GM06990 (cell line): ENCODE measurements around the gene MAD1L1.

Experiments
- DNase-seq: peaks from one replicate; pipeline ENCODE4 v3.0.0-alpha.2; 2011; ENCODE audit not compliant: insufficient read length; ENCODE audit errors: extremely low read depth
- H3K27me3 ChIP-seq: replicated peaks from 2 replicates; pipeline ENCODE4 v1.6.0; 2011; ENCODE audit warnings: low read length; ENCODE audit not compliant: control insufficient read depth, insufficient read depth
- H3K36me3 ChIP-seq: 2 replicates; pipeline ENCODE4 v1.5.1; 2011; ENCODE audit warnings: low read length; ENCODE audit not compliant: control insufficient read depth, insufficient read depth
- H3K4me3 ChIP-seq: replicated peaks from 2 replicates; pipeline ENCODE4 v1.5.1; 2011; ENCODE audit warnings: low read depth, mild to moderate bottlenecking, control low read depth, low read length
- CTCF ChIP-seq: IDR thresholded peaks from 2 replicates; pipeline ENCODE4 v1.5.1; 2011; ENCODE audit warnings: low read length, control low read depth, mild to moderate bottlenecking, inconsistent platforms; ENCODE audit not compliant: insufficient read depth, poor library complexity, severe bottlenecking

Gene MAD1L1

GRCh38 chr7:1985042-1985441 lies 247.7 kb downstream of the MAD1L1 start:
- H3K27me3 ChIP-seq: no peaks in the 10 kb centered on the region
- TF ChIP-seq CTCF: no peak

DNA sequence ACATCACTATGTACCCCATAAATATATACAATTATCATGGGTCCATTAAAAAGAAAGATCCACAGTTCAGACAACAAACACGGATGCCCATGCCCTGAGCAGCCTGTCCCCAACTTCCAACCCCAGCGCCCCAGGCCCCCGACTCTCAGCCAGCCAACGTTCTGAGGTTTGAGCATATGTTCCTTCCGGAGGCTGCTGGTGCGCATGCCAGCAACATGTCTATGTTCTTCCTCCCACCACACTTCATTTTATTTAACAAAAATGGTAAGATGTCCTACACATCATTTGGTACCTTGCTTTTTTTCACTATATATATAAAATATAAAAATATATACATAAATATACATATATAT lies 250.9 kb downstream of the MAD1L1 start:
- Histone ChIP-seq H3K36me3 (peaks cover 12% of the 10 kb centered on the region), H3K4me3 (no peak overlapping the region), H3K27me3 (no peaks in the 10 kb centered on the region)
- no peak for DNase-seq
- no peak for TF ChIP-seq CTCF

More at GRCh38 chr7:1985042-1985441, 247.7 kb downstream of the MAD1L1 start:
- no peak for DNase-seq
- no peak overlapping the region for H3K4me3 ChIP-seq
- H3K36me3 ChIP-seq: peaks cover under 1% of the 10 kb centered on the region

DNA sequence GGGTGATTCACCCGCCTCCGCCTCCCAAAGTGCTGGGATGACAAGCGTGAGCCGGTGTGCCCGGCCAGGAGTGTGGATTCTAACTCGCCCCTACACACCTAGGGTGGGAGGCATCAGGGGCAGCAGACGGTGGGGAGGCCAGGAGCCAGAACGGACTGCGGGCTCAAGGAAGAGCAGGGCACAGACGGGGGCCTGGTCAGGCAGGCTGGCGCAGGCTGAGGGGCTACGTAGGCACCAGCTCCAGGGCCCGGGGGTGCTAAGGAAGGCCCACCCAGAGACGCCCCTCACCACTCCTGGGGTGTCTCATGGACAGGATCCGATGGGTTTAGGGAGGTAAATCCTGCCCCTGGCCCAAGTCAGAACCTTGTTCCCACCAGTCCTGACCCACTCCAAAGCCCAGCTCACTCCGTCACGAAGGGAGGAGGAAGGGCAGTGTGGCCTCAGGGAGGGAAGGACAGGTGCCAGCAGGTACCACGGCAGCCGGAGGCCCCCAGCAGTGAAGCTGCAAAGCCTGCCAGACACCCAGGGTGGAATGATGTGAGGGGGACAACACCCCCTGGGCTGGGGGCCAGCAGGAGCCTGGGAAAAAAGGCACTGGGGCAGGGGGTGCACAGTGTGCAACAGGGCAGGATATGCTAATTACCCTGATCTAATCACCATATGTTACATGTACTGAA lies 251.4 kb downstream of the MAD1L1 start:
- Histone ChIP-seq H3K36me3 (peaks cover 12% of the 10 kb centered on the region), H3K27me3 (no peaks in the 10 kb centered on the region), H3K4me3 (no peak overlapping the region)
- no peak for TF ChIP-seq CTCF
- no peak for DNase-seq

GRCh38 chr7:1979591-1980560 lies 252.9 kb downstream of the MAD1L1 start:
- DNase-seq: peak; percentile 55
- H3K27me3 ChIP-seq: no peaks in the 10 kb centered on the region
- H3K4me3 ChIP-seq: no peak overlapping the region
- TF ChIP-seq CTCF: no peak
- peaks cover 15% of the 10 kb centered on the region for H3K36me3 ChIP-seq

GRCh38 chr7:1978656-1979590 lies 253.8 kb downstream of the MAD1L1 start:
- no peak for TF ChIP-seq CTCF
- H3K27me3 ChIP-seq: no peaks in the 10 kb centered on the region
- peaks cover 16% of the 10 kb centered on the region for H3K36me3 ChIP-seq
- DNase-seq: no peak
- no peak overlapping the region for H3K4me3 ChIP-seq
